Caco-2 (cell line): ENCODE data around the gene TLR2. TPM values are rescaled to one million over a fixed set of nuclear protein-coding genes. Genes with fewer than 3 reads are reported as not detected.

Experiments
- BruUV-seq: library from RNA; stranded (reverse); fragments of 400-500 nt; replicated peaks from 2 replicates; lab custom pipeline; 2021; lab: Mats Ljungman, UMichigan
- CTCF ChIA-PET: fragments of 300-600 bp; sonication (Branson Sonifier 250); formaldehyde crosslinking; loops from one replicate; lab custom pipeline; 2022; ENCODE audit warnings: antibody characterized with exemption; lab: Charles Lee
- POLR2A ChIA-PET: fragments of 300-600 bp; sonication (Branson Sonifier 250); formaldehyde crosslinking; loops from one replicate; lab custom pipeline; 2022; ENCODE audit warnings: antibody characterized with exemption; lab: Charles Lee
- DNase-seq, 2 experiments: peaks; one replicate each; pipeline versions ENCODE4 v3.0.0 to v3.0.0-alpha.2; 2020 to 2022
- H3K27me3 ChIP-seq: replicated peaks from 2 replicates; pipeline ENCODE4 v1.6.0; 2011; ENCODE audit warnings: low read length; ENCODE audit not compliant: control insufficient read depth, insufficient read depth
- H3K36me3 ChIP-seq: 2 replicates; pipeline ENCODE4 v1.5.1; 2011; ENCODE audit warnings: low read length; ENCODE audit not compliant: control insufficient read depth, insufficient read depth
- H3K4me1 ChIP-seq: fragments of 250-450 bp; sonication (Bioruptor Pico); 2 replicates; pipeline ENCODE4 v1.5.1; 2020; ENCODE audit warnings: mild to moderate bottlenecking
- H3K4me3 ChIP-seq: 2 replicates; pipeline ENCODE4 v1.5.1; 2011; ENCODE audit warnings: low read depth, mild to moderate bottlenecking, control low read depth, low read length
- H3K9me3 ChIP-seq: fragments of 250-450 bp; sonication (Bioruptor Pico); 2 replicates; pipeline ENCODE4 v1.5.1; 2020; ENCODE audit warnings: mild to moderate bottlenecking, moderate library complexity
- H3K27ac Mint-ChIP-seq: one replicate; pipeline ENCODE4 v1.8.0; 2022; ENCODE audit warnings: mixed read lengths; ENCODE audit not compliant: unreplicated experiment
- H3K27me3 Mint-ChIP-seq: one replicate; pipeline ENCODE4 v1.8.0; 2022; ENCODE audit warnings: mixed read lengths; ENCODE audit not compliant: insufficient read depth, unreplicated experiment
- H3K36me3 Mint-ChIP-seq: one replicate; pipeline ENCODE4 v1.8.0; 2022; ENCODE audit warnings: mild to moderate bottlenecking, mixed read lengths; ENCODE audit not compliant: insufficient read depth, unreplicated experiment
- H3K4me1 Mint-ChIP-seq: one replicate; pipeline ENCODE4 v1.8.0; 2022; ENCODE audit warnings: low read depth, mixed read lengths; ENCODE audit not compliant: unreplicated experiment
- H3K4me3 Mint-ChIP-seq: one replicate; pipeline ENCODE4 v1.8.0; 2022; ENCODE audit warnings: mild to moderate bottlenecking, moderate library complexity, mixed read lengths; ENCODE audit not compliant: unreplicated experiment
- H3K9me3 Mint-ChIP-seq: one replicate; pipeline ENCODE4 v1.8.0; 2022; ENCODE audit warnings: mixed read lengths; ENCODE audit not compliant: unreplicated experiment
- CTCF ChIP-seq, 2 experiments: fragments of 200-600 bp in 1 of 2; IDR thresholded peaks; 1 replicate in 1 of 2; 2 replicates in 1 of 2; pipeline versions ENCODE4 v1.5.1 to v1.8.0; 2011 to 2022; ENCODE audit warnings: antibody characterized with exemption in 1 of 2, control low read depth in 1 of 2, inconsistent platforms in 1 of 2, low read depth in 1 of 2, low read length in 1 of 2, mild to moderate bottlenecking in 1 of 2, moderate library complexity in 1 of 2; ENCODE audit not compliant: insufficient read depth in 1 of 2, severe bottlenecking in 1 of 2, unreplicated experiment in 1 of 2
- intact Hi-C: fragments of 100-400 bp; cut with micrococcal nuclease; formaldehyde crosslinking; loops from one replicate; pipeline ENCODE4 v1.10.0; 2022; ENCODE audit not compliant: unreplicated experiment
- total RNA-seq: library from RNA; stranded (reverse); gene quantifications from 2 replicates; pipeline ENCODE4 v1.2.3, GENCODE V29; 2022

Gene TLR2
- total RNA-seq, 1 experiment from 2014 or later: 11.0 TPM

GRCh38 chr4:153729895-153730294, 45.8 kb downstream of the TLR2 start:
- no peak overlapping the region for H3K4me3 ChIP-seq
- CTCF ChIA-PET: interaction anchor here (0.7 kb wide), 1 partner anchor 910 kb away, joined by 3 read pairs; no protein-coding TSS in a partner anchor
- Mint-ChIP-seq H3K9me3 (no peaks in the 10 kb centered on the region), H3K4me1 (no peaks in the 10 kb centered on the region), H3K36me3 (no peaks in the 10 kb centered on the region), H3K4me3 (no peak overlapping the region), H3K27ac (no peak overlapping the region), H3K27me3 (peaks cover 8% of the 10 kb centered on the region)
- no peak for TF ChIP-seq CTCF (IDR thresholded peaks at IDR 0.05; ENCODE audit: insufficient read depth in 1 of 2, low read depth in 1 of 2, low read length in 1 of 2, severe bottlenecking in 1 of 2, unreplicated experiment in 1 of 2)
- no peaks in the 10 kb centered on the region for H3K9me3 ChIP-seq
- H3K27me3 ChIP-seq: no peaks in the 10 kb centered on the region
- no peak for DNase-seq
- no peaks in the 10 kb centered on the region for H3K4me1 ChIP-seq
- POLR2A ChIA-PET: no interaction called here
- intact Hi-C loops: no loop called here
- BruUV-seq: no TSS peak
- no peaks in the 10 kb centered on the region for H3K36me3 ChIP-seq

GRCh38 chr4:153731239-153731638, 47.2 kb downstream of the TLR2 start:
- ChIA-PET POLR2A (no interaction called here), CTCF (no interaction called here)
- no peaks in the 10 kb centered on the region for H3K27me3 ChIP-seq
- H3K9me3 Mint-ChIP-seq: no peaks in the 10 kb centered on the region
- peaks cover 12% of the 10 kb centered on the region for H3K27me3 Mint-ChIP-seq
- no peak overlapping the region for H3K4me3 ChIP-seq
- H3K4me3 Mint-ChIP-seq: no peak overlapping the region
- DNase-seq: no peak
- intact Hi-C loops: no loop called here
- no peaks in the 10 kb centered on the region for H3K36me3 Mint-ChIP-seq
- no peak for TF ChIP-seq CTCF (IDR thresholded peaks at IDR 0.05; ENCODE audit: insufficient read depth in 1 of 2, low read depth in 1 of 2, low read length in 1 of 2, severe bottlenecking in 1 of 2, unreplicated experiment in 1 of 2)
- BruUV-seq: no TSS peak
- no peak overlapping the region for H3K27ac Mint-ChIP-seq
- 0 out of 2 replicates have a peak, but pooled peaks cover 4% of the 10 kb centered on the region for H3K4me1 ChIP-seq
- H3K36me3 ChIP-seq: no peaks in the 10 kb centered on the region
- no peaks in the 10 kb centered on the region for H3K4me1 Mint-ChIP-seq
- no peaks in the 10 kb centered on the region for H3K9me3 ChIP-seq

GRCh38 chr4:153733751-153734448, 49.8 kb downstream of the TLR2 start:
- intact Hi-C loops: no loop called here
- ChIA-PET CTCF (no interaction called here), POLR2A (no interaction called here)
- no peak for DNase-seq
- no TSS peak for BruUV-seq
- H3K9me3 Mint-ChIP-seq: no peaks in the 10 kb centered on the region
- H3K4me3 ChIP-seq: no peak overlapping the region
- H3K9me3 ChIP-seq: no peaks in the 10 kb centered on the region
- no peaks in the 10 kb centered on the region for H3K36me3 Mint-ChIP-seq
- H3K27me3 ChIP-seq: no peaks in the 10 kb centered on the region
- no peak overlapping the region for H3K27ac Mint-ChIP-seq
- H3K4me1 Mint-ChIP-seq: no peaks in the 10 kb centered on the region
- TF ChIP-seq CTCF (IDR thresholded peaks at IDR 0.05; ENCODE audit: insufficient read depth in 1 of 2, low read depth in 1 of 2, low read length in 1 of 2, severe bottlenecking in 1 of 2, unreplicated experiment in 1 of 2): no peak
- H3K36me3 ChIP-seq: no peaks in the 10 kb centered on the region
- peaks cover 16% of the 10 kb centered on the region for H3K27me3 Mint-ChIP-seq
- H3K4me3 Mint-ChIP-seq: no peak overlapping the region
- H3K4me1 ChIP-seq: 0 out of 2 replicates have a peak, but pooled peaks cover 4% of the 10 kb centered on the region
